Activated CD4-positive, CD25-positive, alpha-beta regulatory T cell (primary cell): Measurements from ENCODE around the gene DCAF12.

ENCODE experiments used
- DNase-seq, 4 experiments: peaks; one replicate each; lab custom pipeline; 2025; lab: John Stamatoyannopoulos, UW

DCAF12 gene

DNA sequence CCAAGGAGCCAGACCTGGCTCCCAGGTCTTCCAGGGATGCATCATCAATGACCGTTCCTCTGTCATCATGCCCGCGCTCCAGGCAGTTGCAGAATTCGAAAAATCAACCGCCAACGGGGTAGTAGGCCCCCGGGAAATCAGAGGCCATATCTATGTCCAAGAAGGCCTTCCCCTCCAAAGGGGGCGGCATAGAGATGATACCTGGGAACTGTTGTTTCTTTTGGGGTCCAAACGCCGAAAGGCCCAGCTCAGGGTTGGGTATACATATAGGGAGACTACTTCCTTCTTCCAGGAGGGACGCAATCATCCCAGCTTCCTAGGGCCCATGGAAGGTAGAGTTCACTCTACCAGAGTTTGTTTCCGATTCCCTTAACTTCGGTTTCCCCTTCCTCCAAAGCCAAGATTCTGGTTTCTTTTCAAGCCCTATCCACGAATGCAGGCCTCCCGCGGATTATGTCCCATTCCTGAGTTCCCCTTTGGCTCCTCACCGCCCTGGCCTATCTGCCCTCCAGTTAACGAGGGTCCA lies 754 bp downstream of the DCAF12 start:
- no peak for DNase-seq

- no peak for DNase-seq
Measured at GRCh38 chr9:34124926-34125325, 1.6 kb downstream of the DCAF12 start.

GRCh38 chr9:34124099-34124498 lies 2.4 kb downstream of the DCAF12 start:
- DNase-seq: no peak

- no peak for DNase-seq
Measured at GRCh38 chr9:34123682-34124081, 2.8 kb downstream of the DCAF12 start.

GRCh38 chr9:34121996-34122395 lies 4.5 kb downstream of the DCAF12 start:
- no peak for DNase-seq

DNA sequence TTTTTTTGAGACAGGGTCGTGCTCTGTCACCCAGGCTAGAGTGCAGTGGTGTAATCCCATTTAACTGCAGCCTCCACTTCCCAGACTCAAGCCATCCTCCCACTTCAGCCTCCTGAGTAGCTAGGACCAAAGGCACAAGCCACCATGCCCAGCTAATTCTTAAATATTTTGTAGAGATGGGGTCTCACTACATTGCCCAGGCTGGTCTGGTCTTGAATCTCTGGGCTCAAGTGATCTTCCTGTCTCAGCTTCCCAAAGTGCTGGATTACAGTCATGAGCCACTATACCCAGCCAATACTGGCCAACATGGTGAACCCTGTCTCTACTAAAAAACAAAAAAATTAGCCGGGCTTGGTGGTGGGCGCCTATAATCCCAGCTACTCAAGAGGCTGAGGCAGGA lies 6.8 kb downstream of the DCAF12 start:
- no peak for DNase-seq

DNA sequence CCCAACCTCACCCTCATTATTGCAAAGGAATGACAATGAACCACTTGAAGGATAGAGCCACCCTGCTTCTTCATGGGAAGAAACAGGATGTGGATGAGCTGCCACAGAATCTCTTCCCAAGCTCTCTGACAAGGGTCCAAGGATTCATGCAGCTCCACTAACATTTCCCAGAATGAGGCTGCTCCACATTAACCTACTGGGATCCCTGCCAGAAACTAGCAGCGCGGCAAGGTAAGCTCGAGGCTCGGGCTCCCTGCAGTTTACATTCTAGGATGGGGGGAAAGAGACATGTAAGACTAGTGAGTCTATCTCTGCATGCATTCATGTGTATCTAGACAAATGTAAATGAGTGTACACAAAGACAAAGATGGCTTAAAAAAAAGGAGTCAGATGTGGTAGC lies 12.1 kb downstream of the DCAF12 start:
- DNase-seq: no peak

DNA sequence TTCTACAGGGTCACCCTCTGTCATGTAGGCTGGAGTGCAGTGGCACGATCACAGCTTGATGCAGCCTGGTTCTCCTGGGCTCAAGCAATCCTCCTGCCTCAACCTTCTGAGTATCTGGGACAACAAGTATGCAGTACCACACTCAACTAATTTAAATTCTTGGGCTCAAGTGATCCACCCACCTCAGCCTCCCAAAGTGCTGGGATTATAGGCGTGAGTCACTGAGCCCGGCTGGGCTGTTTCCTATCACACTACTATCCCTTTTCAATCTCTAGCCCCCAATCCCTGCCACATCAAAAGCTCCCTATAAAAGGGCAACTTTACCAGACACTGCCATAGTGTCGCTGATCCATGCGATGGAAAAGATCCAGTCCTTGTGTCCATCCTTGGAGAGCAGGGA lies 20.4 kb downstream of the DCAF12 start:
- DNase-seq: no peak

DNA sequence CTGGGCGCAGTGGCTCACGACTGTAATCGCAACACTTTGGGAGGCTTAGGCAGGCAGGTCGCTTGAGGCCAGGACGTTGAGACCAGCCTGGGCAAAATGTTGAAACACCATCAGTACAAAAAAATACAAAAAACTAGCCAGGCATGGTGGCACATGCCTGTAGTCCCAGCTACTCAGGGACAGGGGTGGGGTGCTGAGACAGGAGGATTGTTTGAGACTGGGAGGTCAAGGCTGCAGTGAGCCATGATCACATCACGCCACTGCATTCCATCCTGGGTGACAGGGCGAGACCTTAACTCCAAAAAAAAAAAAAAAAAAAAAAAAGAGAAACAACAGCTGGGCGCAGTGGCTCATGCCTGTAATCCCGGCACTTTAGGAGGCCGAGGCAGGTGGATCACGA lies 23.7 kb downstream of the DCAF12 start:
- no peak for DNase-seq

DNA sequence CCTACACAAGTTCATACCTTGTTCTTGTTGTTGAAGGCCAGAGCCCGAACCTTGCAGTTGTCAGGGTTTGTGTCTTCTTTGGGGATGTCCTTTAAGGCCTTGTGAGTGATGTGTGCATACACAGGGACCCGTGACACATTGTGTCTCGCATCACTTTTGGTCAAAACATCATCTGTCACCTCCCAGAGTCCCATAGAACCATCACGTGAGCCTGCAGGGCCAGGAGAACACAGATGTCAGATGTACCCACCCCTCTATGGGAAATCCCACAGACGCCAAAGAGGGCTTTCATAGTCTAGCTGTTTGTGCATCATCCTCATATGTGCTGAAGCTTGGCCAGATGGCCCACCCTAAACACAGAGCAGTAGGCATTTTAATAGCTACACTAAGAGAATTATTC lies 28.2 kb downstream of the DCAF12 start:
- DNase-seq: no peak

DNA sequence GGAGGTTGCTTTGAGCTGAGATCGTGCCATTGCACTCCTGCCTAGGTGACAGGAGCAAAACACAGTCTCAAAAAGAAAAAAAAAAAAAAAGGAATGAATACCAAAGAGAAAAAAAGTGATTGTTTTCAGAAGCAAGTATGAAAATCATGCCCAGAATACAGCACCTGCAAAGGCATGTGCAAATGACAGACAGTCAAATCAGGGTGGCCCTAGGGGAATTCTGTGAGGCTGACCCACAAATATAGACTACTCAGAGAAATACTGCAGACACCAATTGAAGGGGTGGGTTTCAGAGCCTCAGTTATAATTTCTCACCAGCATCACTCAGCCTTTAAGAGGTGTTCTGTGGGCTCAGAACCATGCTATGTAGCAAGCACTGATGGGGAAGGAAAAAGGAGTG lies 28.6 kb downstream of the DCAF12 start:
- DNase-seq: no peak

- no peak for DNase-seq
Measured at GRCh38 chr9:34096751-34097150, 29.7 kb downstream of the DCAF12 start.

DNA sequence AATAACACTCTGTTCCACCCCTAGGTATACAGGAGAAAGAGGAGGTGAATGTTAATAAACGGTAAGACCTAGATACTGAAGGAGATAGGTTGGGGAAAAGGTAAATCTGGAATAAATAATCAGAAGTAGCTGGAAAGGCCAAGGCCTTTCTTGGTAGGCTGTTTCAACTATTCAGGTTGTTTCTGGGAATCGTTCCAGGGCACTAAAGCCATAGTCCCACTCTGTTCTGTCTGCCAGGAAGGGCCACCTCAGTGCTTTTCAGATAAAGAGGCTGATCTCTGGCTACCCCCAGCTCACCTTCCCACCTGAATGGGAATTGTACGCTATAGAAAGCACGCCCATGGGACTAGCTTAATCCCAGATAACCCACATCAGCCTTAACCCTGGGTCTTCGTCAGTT lies 32.9 kb downstream of the DCAF12 start:
- no peak for DNase-seq

DNA sequence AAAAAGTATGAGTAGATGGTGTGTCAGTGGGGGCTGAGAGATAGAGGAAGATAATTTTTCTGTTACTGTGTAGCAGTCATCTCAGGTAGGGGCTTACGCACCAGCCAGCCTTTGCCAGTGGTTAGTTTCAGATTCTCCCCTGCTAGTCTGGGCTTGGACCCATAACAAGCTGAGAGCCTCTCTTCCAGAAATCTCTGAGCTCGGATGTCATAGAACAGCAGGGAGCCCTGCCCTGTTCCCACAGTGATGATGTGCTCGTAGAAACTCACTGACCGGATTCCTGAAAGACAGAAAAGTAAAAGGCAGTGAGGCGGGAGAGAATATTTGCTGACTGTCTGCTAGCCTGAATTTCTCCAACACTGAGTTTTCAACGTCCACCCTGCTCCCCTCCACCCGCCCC lies 37.2 kb downstream of the DCAF12 start:
- no peak for DNase-seq

GRCh38 chr9:34087370-34087769 lies 39.1 kb downstream of the DCAF12 start:
- no peak for DNase-seq

- no peak for DNase-seq
Measured at GRCh38 chr9:34086864-34087263, 39.6 kb downstream of the DCAF12 start.

DNA sequence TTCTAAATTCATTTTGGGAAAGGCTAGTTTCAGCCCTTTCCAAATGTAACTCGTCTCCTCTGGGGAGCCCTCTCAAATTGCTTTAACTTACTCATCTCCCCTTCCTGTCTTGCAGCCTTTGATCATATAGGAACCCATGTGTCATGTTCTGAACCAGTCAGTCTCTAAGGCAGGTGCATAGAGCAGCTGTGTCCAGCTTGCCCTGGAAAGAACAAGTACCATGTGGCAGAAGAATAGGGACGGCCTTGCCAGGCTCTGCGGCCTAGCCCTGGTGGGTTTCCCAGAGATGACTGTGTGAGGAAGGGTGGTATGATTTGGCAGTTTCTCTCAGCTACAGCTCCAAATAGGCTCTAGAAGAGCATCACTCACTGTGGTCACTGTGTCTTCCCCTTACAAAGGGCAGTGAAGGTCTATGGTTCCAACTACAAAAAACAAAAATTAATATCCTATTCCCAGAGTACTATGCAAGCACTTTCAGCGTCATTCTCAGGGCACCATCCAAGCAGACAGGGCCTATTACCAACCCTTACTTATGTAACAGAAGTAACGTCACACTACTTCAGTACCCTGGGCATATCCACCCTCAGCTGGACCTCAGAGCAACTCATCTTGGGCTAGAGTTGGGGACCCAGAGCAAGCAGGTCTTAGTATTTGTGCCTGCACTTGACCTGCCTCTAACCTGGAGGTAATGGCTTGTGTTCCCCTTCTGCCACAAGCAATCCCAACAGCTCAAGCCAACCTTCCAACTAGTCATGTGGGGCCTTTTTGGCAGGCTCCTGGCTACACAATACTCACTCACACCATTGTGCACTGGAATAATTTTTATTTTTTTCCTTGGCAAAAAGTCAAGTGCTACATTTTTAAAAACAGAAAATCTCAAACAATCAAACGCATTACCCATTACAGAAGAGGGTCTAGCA lies 40.7 kb downstream of the DCAF12 start:
- no peak for DNase-seq

- no peak for DNase-seq
Measured at GRCh38 chr9:34084562-34084961, 41.9 kb downstream of the DCAF12 start.

DNA sequence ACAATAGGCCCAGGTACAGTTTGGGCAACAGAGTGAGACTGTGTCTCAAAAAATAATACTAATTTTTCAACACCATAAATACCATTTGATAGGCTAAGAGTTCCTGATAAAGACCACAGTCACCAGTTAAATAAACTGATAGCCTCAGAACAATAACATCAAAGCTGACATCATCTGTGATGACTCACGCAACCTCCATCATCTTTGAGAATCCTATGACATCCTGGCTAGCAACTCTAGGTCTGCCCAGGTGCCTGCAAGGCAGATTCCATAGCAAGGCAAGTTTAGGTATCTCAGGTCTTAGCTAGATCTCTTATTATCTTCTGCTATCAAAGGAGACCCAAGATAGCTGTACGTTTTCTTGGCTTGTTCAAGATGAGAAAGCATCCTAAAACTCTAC lies 47.3 kb downstream of the DCAF12 start:
- no peak for DNase-seq

DNA sequence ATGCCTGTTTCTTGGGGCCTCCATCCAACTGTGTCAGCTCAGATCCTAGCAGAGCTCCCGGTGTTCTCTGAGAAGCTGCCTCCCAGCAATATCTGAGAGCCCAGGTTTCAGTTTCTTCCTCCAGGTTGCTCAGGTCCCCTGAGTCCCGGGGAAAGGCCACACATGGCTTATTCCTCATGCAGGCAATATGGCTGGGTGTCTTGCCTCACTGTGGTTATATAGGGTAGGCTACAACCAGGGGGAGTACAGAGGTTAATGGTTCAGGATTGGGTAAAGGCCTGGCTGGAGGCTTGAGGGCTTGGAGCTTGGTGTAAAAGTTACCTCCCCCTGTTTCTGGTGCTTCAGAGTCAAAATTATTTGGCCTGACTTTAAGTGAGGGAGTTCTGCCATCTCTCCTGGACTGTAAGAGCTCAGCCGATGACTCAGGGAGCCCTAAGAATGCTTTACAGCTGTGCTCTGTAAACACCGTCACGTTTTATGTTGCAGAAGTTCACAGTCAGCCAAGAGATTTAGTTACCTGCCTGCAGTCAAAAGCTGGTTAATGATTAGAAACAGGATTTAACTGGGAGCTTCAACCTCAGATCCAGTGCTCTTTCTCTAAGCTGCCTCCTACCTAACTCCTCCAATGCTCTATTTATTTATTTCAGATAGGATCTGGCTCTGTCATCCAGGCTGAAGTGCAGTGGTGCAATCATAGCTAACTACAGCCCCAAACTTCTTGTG lies 53.5 kb downstream of the DCAF12 start:
- DNase-seq: no peak

DNA sequence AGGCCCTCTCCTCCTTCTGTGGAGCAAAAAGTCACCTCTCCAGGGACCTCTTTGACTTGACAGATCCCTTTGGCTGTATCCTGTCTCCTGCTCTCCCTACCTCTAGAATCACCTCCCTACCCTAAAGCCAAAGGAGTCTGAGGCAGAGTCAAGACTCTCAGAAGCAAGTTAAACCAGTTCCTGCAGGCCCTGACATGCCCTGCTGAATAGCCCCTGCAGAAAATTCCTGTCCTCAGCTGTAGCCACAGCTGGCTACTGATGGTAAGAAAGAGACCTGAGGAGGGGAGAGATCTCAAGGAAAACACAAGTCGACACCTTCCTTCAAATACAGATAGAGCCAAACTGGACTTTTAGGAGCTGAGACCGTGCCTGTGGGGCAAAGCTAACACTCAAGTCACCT lies 54.1 kb downstream of the DCAF12 start:
- DNase-seq: no peak

DNA sequence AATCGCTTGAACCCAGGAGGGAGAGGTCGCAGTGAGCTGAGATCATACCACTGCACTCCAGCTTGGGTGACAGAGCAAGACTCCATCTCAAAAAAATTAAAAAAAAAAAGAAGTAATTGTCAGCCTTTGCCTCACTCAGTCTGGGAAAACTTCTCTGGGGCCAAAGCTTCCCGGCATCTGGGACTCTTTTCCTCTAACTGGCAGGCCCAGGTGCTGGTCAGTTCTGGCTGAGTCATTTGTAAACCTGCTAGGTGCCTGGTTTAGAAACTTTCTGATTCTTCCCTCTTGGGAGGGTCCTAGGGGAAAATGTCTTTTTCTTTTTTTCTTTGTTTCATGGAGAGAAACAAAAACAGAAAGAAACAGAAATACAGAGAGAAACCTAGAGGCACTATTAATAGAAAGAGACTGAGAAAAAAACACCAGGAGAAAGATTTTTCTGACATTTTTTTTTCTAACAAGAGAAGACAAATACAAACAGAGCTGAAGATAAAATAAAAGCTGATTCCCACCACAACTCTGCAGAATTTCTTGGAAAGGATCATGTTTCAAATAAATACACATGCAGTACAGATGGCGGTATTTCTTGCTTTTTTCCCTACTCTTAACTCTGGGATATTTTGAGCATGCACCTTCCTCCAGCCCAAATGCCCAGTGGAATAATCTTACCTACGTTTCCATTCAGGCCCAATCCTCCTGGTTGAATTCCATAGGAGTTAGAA lies 55.7 kb downstream of the DCAF12 start:
- DNase-seq: no peak

DNA sequence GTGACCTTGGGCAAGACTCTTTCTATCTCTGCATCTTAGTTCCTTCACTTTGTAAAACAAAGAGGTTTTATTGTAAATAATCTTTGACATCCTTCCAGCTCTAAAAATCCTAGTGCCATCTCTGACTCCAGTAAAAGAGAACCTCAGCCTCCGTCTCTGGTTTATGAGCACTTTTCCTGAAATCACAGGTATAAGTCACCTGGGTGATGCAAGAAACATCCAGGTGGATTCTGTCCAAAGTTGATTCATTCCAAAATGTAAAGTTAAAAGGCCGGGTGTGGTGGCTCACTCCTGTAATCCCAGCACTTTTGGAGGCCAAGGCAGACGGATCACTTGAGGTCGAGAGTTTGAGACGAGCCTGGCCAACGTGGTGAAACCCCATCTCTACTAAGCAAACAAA lies 56.7 kb downstream of the DCAF12 start:
- no peak for DNase-seq
